ENCODE data around the gene TAL1.
A peak's percentile ranks its signal among the peaks of the same experiment; 100 is the strongest.

Gene TAL1

GRCh38 chr1:47229886-47230691 is 1.9 kb downstream of the TAL1 start:
- no peak for DNase-seq (ENCODE audit: low spot score)

DNA sequence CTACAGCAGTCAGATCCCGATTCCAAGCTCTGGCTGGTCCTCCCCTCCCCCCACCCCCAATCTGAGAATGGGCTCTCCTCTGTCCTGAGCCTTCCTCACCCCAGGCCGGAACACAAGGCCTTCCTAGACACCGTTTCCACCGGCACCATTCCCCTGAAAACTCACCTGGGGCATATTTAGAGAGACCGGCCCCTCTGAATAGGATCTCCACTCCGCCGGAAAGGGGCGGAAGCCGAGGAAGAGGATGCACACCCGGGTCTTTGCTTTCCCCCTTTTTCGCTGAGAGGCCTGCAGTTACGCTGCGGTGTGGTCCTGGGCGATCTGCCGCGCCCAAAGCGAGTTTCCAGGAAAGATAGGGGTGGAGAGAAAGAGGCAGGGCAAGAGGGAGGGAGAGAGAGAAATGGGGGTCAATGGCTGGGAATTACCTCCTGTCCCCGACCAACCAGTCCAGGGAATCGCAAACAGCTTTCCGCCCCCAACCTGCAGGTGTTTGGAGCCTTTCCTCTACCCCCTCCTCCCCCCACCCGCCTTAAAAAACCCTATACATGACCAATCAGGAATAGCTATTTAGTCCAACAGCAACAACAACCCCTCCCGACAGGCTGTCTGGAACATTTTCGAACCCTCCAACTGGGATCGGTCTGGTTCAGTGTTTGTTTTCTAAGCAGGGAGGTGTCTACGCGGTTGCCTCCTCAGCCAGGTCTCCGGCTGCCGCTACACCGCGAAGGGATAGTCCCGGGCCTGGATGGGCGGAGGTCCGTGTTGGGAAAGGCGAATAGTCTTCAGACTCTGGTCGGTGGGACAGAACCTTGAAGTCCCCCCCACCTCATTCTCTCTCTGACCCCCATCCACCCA is 2.8 kb downstream of the TAL1 start:
- DNase-seq (ENCODE audit: low spot score), result no peak

DNA sequence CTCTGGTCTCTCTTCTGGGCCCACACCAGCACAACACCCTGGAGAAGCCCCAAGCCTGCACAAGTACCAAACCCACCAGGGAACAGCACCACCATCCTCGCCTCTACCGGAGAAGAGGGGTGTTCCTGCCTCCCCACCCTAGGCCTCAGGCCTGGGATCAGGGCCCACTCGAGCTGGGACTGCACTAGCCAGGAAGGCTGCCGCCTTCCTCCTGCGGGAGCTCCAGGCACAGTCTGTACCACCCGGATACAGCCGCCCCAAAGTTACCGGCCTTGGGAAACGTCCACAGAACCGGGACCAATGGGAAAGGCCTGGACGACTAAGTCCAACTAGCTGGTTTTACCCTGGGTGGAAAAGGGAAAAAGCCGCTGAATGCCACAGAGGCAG is 3.4 kb downstream of the TAL1 start:
- DNase-seq (ENCODE audit: low spot score), result no peak

GRCh38 chr1:47227341-47228232 is 4.4 kb downstream of the TAL1 start:
- DNase-seq (ENCODE audit: low spot score), result no peak

DNA sequence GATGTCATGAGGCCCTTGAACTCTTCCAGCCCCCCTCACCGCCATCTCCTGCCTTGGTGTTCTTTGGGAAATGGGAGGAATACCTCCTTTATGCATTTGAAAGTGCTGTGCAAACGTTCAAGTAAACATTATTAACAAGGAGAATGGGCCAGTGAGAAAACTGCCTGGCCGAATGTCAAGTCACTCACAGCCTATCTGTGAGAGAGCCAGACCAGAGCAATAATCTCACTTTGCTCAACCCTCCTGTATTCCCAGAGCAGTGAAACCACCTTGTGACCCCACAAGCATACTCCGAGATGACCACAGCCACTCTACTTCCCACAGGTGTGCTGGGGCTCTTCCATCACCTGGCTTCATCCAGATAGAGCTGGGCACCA is 5.2 kb downstream of the TAL1 start:
- no peak for DNase-seq (ENCODE audit: low spot score)

GRCh38 chr1:47226121-47226838 is 5.7 kb downstream of the TAL1 start:
- DNase-seq (ENCODE audit: low spot score), result no peak

DNA sequence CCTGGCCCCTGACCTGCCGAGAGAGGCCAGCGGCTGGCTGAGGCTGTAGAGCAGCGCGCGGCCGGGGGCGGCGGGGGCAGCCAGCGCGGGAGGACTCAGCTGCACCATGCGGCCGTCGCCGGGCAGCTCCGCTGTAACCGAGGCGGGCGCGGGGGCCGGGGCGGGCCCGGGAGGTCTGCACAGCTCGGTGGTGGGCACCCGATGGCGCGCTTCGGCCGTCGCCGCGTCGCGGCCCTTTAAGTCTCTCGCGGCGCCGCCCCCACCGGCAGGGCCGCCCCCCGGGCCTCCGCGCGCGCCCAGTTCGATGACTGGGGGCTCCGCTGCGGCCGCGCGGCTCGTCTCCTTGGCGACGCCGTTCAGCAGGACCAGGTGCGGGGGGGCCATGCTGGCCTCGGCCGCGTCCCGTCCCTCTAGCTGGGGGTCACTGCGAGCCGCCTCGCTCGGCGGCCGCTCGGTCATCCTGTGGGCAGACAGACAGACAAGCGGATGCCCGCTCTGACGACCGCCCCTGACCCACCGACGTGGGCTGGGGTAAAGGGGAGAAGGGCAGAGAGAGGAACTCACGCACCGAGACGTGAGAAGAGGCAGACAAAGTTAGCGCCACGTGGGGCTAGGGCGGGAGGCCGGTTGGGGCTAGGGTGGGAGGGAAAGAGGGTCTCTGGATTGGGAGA is 6.5 kb downstream of the TAL1 start:
- DNase-seq (ENCODE audit: low spot score), result peak; percentile 60

- no peak for DNase-seq (ENCODE audit: low spot score)
These were observed 7.2 kb downstream of the TAL1 start for GRCh38 chr1:47224676-47225399.

GRCh38 chr1:47223921-47224675 is 7.9 kb downstream of the TAL1 start:
- no peak for DNase-seq (ENCODE audit: low spot score)

DNA sequence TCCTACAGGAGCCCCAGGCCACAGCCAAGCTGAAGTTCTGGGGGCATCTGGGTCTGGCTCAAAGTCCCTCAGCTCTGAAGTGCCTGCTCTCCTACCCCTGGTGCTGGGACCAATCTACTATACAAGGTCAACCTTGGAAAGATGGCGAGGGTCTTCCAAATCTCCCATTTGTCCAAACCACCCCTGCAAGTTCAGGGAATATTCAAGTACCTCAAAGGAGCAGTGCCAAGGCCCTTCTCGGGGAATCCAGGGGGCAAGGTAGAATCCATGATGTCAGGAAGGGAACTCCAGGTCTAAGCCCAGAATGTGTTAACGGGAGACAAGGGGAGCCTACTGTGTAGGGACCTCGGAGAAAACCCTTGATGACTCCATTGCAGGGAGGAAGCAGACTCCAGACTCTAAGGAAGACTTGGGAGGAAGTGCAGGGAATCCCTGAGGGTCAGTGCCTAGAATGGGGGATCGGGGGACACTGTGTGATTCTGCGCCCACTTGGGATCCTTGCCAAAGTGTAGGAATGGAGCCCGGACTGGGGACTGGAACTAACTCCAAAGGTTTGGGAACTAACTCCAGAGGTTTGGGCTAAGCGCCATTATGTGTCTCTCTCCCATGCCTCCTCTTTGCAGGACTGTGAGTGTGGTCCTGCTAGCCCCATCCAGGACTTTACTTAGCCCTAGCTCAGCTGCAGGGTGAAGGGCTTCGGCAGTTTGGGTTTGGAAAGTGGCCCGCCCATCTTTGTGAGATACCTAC is 8.7 kb downstream of the TAL1 start:
- DNase-seq (ENCODE audit: low spot score), result no peak

DNA sequence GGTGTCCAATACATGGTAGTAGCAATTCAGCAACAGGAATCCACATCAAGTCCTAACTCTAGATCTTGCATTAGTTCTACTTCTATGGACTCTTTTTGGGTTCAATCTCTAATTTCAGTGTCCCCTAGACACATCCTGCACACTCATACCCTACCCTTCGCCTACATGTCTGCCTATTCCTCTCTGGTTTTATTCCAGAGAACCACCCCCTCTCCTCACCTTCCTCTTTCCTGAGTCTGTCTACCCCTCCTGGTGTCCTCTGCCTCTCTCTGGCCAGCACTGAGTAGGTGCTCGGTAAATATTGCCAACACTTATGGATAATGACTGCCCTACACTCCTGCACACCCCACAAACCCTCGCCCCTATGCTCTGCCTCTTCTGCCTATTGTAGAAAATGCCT is 9.5 kb downstream of the TAL1 start:
- no peak for DNase-seq (ENCODE audit: low spot score)

DNA sequence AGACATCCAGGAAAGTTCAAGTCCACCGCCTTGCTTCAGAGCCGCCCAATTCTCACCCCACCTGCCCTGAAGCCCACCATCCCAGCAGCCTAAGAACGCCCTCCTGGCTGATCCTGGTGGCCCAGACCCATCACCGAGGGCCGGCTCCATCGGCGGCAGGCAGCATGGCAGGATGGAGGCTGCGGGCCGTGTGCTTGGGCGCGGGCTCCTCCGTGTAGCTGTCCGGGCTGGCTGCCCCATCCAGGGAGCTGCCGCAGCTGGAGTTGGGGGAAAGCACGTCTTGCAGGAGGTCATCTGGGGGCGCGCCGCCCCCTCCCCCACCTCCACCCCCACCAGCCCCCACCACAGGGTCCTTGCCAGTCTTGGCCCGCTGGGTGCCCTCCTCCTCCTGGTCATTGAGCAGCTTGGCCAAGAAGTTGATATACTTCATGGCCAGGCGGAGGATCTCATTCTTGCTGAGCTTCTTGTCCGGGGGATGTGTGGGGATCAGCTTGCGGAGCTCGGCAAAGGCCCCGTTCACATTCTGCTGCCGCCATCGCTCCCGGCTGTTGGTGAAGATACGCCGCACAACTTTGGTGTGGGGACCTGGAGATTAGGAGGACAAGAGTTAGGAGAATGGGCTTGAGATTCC is 12.3 kb downstream of the TAL1 start:
- no peak for DNase-seq (ENCODE audit: low spot score)

GRCh38 chr1:47219001-47219400 is 13.0 kb downstream of the TAL1 start:
- no peak for DNase-seq (ENCODE audit: low spot score)

DNA sequence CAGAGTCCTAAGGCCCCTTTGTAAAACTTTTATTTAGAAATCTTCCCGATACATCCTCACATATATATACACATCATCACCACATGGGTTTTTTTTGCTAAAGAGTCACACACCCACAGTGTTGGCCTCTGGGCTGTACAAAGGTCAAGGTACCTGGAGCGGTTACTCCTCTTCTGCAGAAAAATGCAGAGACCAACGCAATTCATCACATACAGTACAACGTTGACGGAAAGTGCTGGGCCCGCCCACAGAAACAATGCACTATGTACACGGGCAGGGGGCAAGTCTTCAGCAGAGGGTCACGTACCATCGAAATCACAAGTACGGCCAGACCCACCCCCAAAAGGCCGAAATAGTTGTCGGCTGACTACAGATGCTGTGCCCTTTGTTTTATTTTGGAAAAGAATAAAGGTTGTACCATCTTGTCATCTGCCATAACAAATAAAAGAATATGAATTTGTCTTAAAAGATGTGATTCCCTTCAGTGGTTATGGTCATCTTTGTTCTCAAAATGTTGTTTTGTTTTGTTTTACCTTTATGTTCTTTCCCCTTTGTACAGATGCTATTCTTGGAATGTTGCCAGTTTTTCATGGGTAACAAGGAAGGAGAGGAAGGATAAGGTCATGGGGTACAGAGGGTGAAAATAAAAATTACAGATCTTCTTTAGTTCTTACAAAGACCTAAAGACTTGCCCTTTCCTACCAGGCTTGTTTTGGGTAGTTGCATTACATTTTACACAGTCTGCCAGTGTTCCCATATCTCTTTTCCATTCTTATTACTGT is 15.6 kb downstream of the TAL1 start:
- DNase-seq (ENCODE audit: low spot score), result no peak

DNA sequence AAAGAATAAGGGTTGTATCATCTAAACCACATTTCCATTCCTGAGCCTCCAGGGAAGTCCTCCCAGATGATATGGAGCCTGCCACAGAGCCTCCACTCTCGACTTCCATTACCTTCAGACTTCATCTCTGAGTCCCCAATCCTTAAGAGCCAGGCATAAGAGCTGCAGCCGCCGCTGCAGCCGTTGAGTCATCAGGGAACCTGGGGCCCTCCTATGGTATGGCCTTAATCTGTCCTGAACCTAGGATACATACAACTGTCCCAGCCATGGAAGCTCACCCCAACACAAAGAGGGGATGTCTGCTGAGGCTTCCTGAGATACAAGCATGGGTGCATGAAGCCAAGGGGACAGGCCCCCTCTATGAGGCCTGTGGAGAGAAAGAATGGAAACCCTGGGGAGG is 16.3 kb downstream of the TAL1 start:
- no peak for DNase-seq (ENCODE audit: low spot score)

DNA sequence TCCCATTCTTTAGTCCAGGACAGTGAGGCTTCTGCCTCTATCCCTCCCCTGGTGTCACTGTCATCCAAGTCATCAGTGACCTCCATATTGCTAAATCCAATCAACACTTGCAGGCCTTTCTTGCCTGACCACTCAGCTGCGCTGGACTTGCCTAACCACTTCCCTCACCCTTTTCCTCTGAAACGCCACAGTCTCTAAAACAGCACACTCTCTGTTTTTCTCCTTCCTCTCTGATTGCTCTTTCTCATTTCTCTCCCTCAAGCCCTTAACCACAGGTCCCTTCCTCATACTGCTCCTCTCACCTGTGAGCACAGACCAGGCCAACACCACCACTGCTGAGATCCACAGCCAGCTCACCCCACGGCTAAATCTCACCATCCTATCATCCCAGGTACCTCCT is 17.5 kb downstream of the TAL1 start:
- no peak for DNase-seq (ENCODE audit: low spot score)

DNA sequence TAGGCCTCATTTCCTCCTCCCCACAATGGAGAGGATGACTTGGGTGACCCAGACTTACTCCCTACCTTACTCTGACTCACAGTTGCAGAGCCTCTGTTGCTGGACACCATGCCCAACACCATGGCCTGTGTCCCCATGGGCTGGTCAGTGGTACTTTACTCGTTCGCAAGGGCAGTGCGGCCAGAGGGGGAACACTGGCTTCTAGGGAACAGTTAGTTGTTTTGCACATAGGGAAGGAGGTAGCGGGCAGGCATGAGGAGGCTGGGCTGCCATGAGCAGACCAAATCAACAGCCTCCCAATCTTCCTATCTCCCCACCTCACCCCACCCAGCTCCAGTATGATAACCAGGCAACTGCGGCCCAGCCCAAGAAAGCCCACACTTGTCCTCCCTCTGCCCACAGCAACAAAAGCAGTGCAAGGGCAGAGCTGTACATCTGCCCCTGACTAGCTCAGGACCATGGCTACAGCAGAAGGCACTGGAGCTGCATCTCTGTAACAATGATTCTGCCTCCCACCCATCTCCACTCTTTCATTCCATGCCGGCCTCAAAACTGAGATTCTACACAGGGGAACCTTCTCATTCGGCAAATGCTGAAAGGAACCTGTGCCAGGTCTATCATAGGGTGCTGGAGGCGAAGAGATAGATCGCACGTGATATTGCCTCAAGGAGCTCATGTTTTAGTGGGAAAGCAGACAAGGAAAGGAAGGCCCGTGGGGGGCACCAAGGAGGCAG is 18.6 kb downstream of the TAL1 start:
- DNase-seq (ENCODE audit: low spot score), result no peak
